HG03196 (cell line): ENCODE results near the gene LRRTM4.

ENCODE experiments used
- ATAC-seq: cut with Tn5 transposase; IDR thresholded peaks from one replicate; pipeline ENCODE4 v1.9.1; 2021; ENCODE audit not compliant: unreplicated experiment

Gene LRRTM4

GRCh38 chr2:77479395-77479794 lies 42.8 kb downstream of the LRRTM4 start:
- ATAC-seq, result no peak

- no peak for ATAC-seq
Observed at GRCh38 chr2:77470096-77470495, 52.1 kb downstream of the LRRTM4 start.

- ATAC-seq, result no peak
Observed at GRCh38 chr2:77469106-77469505, 53.1 kb downstream of the LRRTM4 start.

- no peak for ATAC-seq
Observed at GRCh38 chr2:77459840-77460239, 62.3 kb downstream of the LRRTM4 start.

- no peak for ATAC-seq
Observed at GRCh38 chr2:77458216-77458615, 64.0 kb downstream of the LRRTM4 start.

- no peak for ATAC-seq
Observed at GRCh38 chr2:77457665-77458064, 64.5 kb downstream of the LRRTM4 start.

- ATAC-seq, result no peak
Observed at GRCh38 chr2:77443076-77443475, 79.1 kb downstream of the LRRTM4 start.

GRCh38 chr2:77434880-77435279 lies 87.3 kb downstream of the LRRTM4 start:
- no peak for ATAC-seq

GRCh38 chr2:77428946-77429345 lies 93.2 kb downstream of the LRRTM4 start:
- ATAC-seq, result no peak

GRCh38 chr2:77421971-77422370 lies 100.2 kb downstream of the LRRTM4 start:
- no peak for ATAC-seq

GRCh38 chr2:77418537-77418936 lies 103.6 kb downstream of the LRRTM4 start:
- no peak for ATAC-seq

GRCh38 chr2:77404189-77404588 lies 118.0 kb downstream of the LRRTM4 start:
- no peak for ATAC-seq

GRCh38 chr2:77398970-77399600 lies 123.1 kb downstream of the LRRTM4 start:
- ATAC-seq, result no peak

GRCh38 chr2:77397763-77398162 lies 124.4 kb downstream of the LRRTM4 start:
- ATAC-seq, result no peak

- ATAC-seq, result no peak
Observed at GRCh38 chr2:77395011-77395410, 127.2 kb downstream of the LRRTM4 start.

GRCh38 chr2:77391119-77391518 lies 131.1 kb downstream of the LRRTM4 start:
- no peak for ATAC-seq

- ATAC-seq, result no peak
Observed at GRCh38 chr2:77387324-77387723, 134.9 kb downstream of the LRRTM4 start.

- no peak for ATAC-seq
Observed at GRCh38 chr2:77372636-77373035, 149.5 kb downstream of the LRRTM4 start.

- no peak for ATAC-seq
Observed at GRCh38 chr2:77370511-77370910, 151.7 kb downstream of the LRRTM4 start.

- no peak for ATAC-seq
Observed at GRCh38 chr2:77363277-77363676, 158.9 kb downstream of the LRRTM4 start.

- no peak for ATAC-seq
Observed at GRCh38 chr2:77348821-77349220, 173.4 kb downstream of the LRRTM4 start.

GRCh38 chr2:77336013-77336412 lies 186.2 kb downstream of the LRRTM4 start:
- no peak for ATAC-seq

- ATAC-seq, result no peak
Observed at GRCh38 chr2:77328134-77328931, 193.8 kb downstream of the LRRTM4 start.
